Measurements from ENCODE around the gene FOCAD.

The FOCAD gene, protein sequence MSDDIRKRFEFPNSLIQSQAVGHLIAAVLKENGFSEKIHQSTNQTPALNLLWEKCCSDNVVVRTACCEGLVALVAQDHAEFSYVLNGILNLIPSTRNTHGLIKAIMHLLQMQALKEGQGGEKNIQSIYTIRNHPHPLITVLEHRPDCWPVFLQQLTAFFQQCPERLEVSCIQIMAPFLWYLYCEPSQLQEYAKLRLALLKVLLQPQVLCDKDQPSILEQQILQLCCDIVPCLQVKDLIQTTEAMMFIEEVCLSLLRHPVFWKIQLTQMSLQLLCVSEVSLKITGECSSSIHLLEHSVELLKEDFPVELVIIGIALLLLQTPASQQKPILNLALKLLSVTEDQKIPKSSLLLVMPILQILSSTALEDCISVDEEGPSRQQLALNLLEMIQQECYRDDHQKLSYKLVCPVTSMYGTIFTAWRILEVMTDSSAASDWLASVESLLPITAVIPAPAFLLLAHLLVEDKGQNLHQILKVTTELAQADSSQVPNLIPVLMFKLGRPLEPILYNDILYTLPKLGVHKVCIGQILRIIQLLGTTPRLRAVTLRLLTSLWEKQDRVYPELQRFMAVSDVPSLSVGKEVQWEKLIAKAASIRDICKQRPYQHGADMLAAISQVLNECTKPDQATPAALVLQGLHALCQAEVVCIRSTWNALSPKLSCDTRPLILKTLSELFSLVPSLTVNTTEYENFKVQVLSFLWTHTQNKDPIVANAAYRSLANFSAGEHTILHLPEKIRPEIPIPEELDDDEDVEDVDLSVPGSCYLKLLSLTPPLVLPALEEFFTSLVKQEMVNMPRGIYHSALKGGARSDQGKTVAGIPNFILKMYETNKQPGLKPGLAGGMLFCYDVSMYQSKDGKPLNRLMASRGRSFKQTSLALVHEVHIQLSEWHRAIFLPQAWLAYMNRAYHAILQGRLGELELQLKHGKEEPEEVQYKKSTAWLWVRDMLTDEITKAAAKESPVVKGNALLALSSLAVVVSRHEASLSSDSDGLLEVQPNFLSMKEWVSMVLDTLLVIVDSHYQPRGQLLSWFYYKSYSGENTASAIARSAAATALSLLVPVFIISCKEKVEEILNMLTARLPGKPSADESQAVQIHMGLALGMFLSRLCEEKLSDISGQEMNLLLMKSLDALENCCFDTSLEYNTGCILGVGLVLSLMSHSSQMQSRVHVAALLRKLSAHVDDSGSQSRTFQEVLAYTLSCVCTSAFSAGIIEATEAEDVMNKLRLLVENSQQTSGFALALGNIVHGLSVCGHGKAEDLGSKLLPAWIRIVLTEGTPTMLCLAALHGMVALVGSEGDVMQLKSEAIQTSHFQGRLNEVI (N-terminal part only)

DNA sequence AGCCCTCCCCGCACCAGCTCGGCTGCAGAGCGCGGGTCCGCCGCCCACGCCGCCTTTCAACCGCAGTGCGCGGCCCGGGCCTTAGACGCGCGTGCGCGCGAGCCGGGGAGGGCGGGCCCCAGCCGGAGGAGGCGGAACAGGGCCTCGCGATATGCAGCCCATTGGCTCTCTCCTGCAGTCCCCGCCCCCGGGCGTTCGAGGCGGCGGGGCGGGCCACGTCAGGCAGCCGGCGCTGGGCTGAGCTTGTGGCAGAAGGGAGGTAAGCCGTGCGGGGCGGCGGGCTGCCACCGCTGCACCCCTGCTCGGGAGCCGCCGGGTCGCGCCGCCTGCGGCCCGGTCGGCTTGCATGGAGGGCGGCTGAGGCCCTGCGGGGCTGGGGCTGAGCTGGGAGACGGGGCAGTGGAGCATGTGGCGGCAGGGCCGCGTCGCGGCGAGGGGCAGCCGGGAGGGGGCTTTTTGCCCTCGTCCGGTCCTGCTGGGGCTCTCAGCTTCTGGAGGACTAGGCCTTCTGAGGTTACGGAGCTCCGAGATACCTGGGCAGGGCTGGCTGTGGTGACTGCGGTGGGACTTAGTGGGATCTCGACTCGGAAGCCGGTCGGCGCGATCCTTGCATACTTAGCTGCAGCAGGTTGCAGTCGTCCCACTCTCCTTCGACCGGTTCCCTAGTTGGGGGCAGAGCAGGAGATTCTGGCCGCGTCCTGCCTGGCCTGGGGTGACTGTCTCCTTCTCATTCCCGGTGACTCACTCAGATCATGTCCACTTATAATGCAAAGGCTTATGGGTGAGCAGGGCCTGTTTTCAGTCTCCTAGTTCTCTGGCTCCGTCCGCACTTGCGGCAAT lies at the start of gene FOCAD:
Gene FOCAD (plus strand): TSS at position 225 of the 840 bp plus-strand sequence. CDS start 31,095 bp downstream, outside the sequence.
- no peaks in the 10 kb centered on the region for H3K36me3 ChIP-seq (ENCODE audit: control insufficient read depth, insufficient read depth, low read length)
- peak within 1 kb of the TSS; percentile 87 for H3K4me3 ChIP-seq (ENCODE audit: low read depth, low read length)
- H3K9ac ChIP-seq (ENCODE audit: low read length): peak within 1 kb of the TSS; percentile 96
- peaks cover 18% of the 10 kb centered on the region for H3K4me1 ChIP-seq (ENCODE audit: control insufficient read depth, insufficient read depth, low read length)
- no peaks in the 10 kb centered on the region for H3K27me3 ChIP-seq (ENCODE audit: control insufficient read depth, insufficient read depth, low read length)
- no peaks in the 10 kb centered on the region for H3K9me3 ChIP-seq (ENCODE audit: control insufficient read depth, insufficient read depth, low read depth, low read length)
- peak within 1 kb of the TSS; percentile 87 for H3K27ac ChIP-seq (ENCODE audit: low read depth, low read length)

DNA sequence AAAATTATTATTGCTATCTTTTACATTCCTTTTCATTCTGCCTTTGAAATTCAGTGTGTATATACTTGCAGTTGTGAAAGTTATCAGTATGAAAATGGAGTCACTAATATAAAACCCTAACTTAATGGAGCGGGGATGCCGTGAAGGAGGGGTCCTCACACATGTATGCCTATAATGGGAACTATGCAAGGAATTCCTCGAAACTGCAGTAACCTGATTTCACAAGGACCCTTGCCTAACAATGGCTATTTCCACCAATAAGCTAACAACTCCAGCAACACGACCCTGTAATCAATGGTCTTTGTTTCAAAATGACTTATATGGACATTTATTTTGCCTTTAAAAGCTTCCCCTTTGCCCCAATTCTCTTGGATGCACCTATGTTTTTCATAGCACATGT lies 49.2 kb upstream of the FOCAD start:
- no peak overlapping the region for H3K27ac ChIP-seq (ENCODE audit: low read depth, low read length)
- H3K9ac ChIP-seq (ENCODE audit: low read length): no peak overlapping the region
- H3K27me3 ChIP-seq (ENCODE audit: control insufficient read depth, insufficient read depth, low read length): no peaks in the 10 kb centered on the region
- H3K9me3 ChIP-seq (ENCODE audit: control insufficient read depth, insufficient read depth, low read depth, low read length): no peaks in the 10 kb centered on the region
- H3K4me3 ChIP-seq (ENCODE audit: low read depth, low read length): no peak overlapping the region
- peaks cover 28% of the 10 kb centered on the region for H3K4me1 ChIP-seq (ENCODE audit: control insufficient read depth, insufficient read depth, low read length)
- no peaks in the 10 kb centered on the region for H3K36me3 ChIP-seq (ENCODE audit: control insufficient read depth, insufficient read depth, low read length)

DNA sequence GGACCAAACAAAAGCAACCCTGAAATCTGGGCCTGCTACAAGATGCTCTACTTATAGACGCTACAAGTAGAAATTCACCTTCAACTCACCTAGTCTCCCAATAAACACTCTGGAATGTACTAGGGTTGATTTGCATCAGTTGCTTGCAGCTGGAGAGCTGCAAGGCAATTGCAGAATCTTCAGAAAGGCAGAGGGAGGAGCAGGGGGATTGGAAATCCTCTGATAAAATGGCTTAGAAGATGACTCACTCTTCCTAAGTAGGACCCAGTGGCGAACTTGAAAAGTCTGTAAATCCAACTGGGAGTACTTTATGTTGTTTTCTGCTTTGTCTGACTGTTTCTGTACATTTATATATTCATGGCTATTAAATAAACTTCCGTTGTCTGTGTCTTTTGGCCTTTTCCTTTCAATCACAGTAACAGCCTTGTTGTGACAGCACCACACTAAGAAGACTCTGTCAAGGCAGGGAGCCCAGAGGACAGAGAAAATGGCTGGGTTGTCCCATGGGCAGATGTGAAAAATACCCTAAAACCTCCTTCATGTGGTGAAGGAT lies 47.1 kb upstream of the FOCAD start:
- no peaks in the 10 kb centered on the region for H3K27me3 ChIP-seq (ENCODE audit: control insufficient read depth, insufficient read depth, low read length)
- H3K27ac ChIP-seq (ENCODE audit: low read depth, low read length): no peak overlapping the region
- no peaks in the 10 kb centered on the region for H3K36me3 ChIP-seq (ENCODE audit: control insufficient read depth, insufficient read depth, low read length)
- H3K9ac ChIP-seq (ENCODE audit: low read length): no peak overlapping the region
- peaks cover 28% of the 10 kb centered on the region for H3K4me1 ChIP-seq (ENCODE audit: control insufficient read depth, insufficient read depth, low read length)
- H3K9me3 ChIP-seq (ENCODE audit: control insufficient read depth, insufficient read depth, low read depth, low read length): no peaks in the 10 kb centered on the region
- H3K4me3 ChIP-seq (ENCODE audit: low read depth, low read length): no peak overlapping the region

DNA sequence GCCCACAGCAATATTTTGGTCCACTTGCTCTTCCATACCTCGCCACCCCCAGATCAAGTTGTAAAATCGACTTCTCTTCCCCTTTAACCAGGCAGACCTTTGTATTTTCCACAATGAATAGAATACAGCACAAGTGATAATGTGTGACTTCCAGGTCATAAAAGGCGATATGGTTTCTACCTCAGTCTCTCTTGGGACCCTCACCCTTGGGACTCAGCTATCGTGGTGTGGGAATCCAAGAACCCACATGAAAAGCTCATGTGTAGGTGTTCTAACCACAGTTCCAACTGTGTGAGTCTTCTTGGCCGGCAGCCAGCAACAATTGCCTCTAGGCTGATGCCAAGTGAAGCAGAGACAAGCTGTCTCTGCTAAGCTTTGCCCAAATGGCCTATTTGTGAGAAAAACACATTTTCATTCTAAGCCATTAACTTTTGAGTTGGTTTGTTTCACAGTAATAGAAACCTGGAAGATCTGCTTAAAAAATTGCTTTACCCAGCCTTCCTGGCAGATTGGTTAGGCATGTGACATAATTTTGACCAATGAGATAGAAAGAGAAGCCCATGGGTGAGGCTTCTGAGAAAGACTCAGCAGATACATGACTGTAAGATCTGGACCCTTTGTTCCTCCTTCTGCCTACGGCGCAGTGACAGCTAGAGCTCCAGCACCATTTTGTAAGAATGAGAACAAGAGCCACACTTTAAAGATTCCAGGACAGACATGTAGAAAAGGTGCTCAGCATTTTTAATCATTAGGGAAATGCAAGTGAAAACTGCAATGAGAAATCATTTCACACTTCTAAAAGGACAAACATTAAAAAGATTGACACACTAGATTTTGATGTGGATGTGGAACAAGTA lies 43.5 kb upstream of the FOCAD start:
- peaks cover 24% of the 10 kb centered on the region for H3K4me1 ChIP-seq (ENCODE audit: control insufficient read depth, insufficient read depth, low read length)
- H3K27ac ChIP-seq (ENCODE audit: low read depth, low read length): no peak overlapping the region
- H3K9ac ChIP-seq (ENCODE audit: low read length): no peak overlapping the region
- no peaks in the 10 kb centered on the region for H3K9me3 ChIP-seq (ENCODE audit: control insufficient read depth, insufficient read depth, low read depth, low read length)
- no peaks in the 10 kb centered on the region for H3K27me3 ChIP-seq (ENCODE audit: control insufficient read depth, insufficient read depth, low read length)
- H3K36me3 ChIP-seq (ENCODE audit: control insufficient read depth, insufficient read depth, low read length): no peaks in the 10 kb centered on the region
- no peak overlapping the region for H3K4me3 ChIP-seq (ENCODE audit: low read depth, low read length)

DNA sequence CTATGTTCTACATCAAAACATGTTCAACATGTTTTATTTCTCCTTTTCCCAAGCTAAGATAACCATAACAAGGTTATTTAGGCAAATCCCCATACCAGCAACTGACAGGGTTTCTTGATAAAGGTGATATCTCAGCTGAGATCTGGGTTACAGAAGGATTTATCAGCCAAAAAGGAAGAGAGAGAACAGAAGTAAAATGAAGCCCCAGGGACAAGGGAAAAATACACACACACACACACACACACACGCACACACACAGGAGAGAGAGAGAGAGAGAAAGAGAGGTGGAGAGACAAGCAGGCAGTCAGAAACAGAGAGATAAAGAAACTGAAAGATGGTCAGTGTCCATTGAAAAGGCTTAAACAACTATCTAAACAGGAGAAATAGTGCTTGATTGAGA lies 42.0 kb upstream of the FOCAD start:
- H3K36me3 ChIP-seq (ENCODE audit: control insufficient read depth, insufficient read depth, low read length): no peaks in the 10 kb centered on the region
- H3K4me1 ChIP-seq (ENCODE audit: control insufficient read depth, insufficient read depth, low read length): peaks cover 15% of the 10 kb centered on the region
- H3K27ac ChIP-seq (ENCODE audit: low read depth, low read length): no peak overlapping the region
- H3K9me3 ChIP-seq (ENCODE audit: control insufficient read depth, insufficient read depth, low read depth, low read length): no peaks in the 10 kb centered on the region
- no peak overlapping the region for H3K9ac ChIP-seq (ENCODE audit: low read length)
- H3K27me3 ChIP-seq (ENCODE audit: control insufficient read depth, insufficient read depth, low read length): no peaks in the 10 kb centered on the region
- H3K4me3 ChIP-seq (ENCODE audit: low read depth, low read length): no peak overlapping the region

DNA sequence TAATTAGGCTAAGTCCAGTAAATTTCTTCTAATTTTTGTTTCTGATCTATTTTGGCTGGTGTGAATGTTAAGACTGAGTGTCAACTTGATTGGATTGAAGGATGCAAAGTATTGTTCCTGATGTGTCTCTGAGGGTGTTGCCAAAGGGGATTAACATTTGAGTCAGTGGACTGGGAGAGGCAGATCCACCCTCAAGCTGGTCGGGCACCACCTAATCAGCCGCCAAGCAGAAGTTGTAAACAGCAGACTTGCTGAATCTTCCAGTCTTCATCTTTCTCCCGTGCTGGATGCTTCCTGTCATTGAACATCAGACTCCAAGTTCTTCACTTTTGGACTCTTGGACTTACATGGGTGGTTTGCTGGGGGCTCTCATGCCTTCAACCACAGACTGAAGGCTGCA lies 40.4 kb upstream of the FOCAD start:
- Histone ChIP-seq H3K27me3 (ENCODE audit: control insufficient read depth, insufficient read depth, low read length) (no peaks in the 10 kb centered on the region), H3K4me3 (ENCODE audit: low read depth, low read length) (no peak overlapping the region), H3K9me3 (ENCODE audit: control insufficient read depth, insufficient read depth, low read depth, low read length) (no peaks in the 10 kb centered on the region), H3K9ac (ENCODE audit: low read length) (no peak overlapping the region), H3K36me3 (ENCODE audit: control insufficient read depth, insufficient read depth, low read length) (no peaks in the 10 kb centered on the region), H3K4me1 (ENCODE audit: control insufficient read depth, insufficient read depth, low read length) (peaks cover 8% of the 10 kb centered on the region), H3K27ac (ENCODE audit: low read depth, low read length) (no peak overlapping the region)

DNA sequence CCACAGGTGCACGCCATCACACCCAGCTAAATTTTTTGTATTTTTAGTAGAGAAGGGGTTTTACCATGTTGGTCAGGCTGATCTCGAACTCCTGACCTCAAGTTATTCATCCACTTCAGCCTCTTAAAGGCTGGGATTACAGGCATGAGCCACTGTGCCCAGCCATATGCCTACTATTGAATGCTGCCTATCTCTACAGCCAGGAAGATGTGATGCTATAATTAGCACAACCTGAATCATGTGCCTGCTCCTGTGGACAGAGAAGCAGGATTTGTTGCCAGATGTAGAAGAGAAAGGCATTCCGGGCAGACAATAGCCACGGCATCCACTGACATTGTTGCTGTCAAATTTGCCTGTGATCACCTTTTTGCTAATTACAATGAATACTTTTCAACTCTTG lies 37.4 kb upstream of the FOCAD start:
- Histone ChIP-seq H3K4me1 (ENCODE audit: control insufficient read depth, insufficient read depth, low read length) (peaks cover 8% of the 10 kb centered on the region), H3K4me3 (ENCODE audit: low read depth, low read length) (no peak overlapping the region), H3K9me3 (ENCODE audit: control insufficient read depth, insufficient read depth, low read depth, low read length) (no peaks in the 10 kb centered on the region), H3K36me3 (ENCODE audit: control insufficient read depth, insufficient read depth, low read length) (no peaks in the 10 kb centered on the region), H3K27me3 (ENCODE audit: control insufficient read depth, insufficient read depth, low read length) (no peaks in the 10 kb centered on the region), H3K27ac (ENCODE audit: low read depth, low read length) (no peak overlapping the region), H3K9ac (ENCODE audit: low read length) (no peak overlapping the region)

DNA sequence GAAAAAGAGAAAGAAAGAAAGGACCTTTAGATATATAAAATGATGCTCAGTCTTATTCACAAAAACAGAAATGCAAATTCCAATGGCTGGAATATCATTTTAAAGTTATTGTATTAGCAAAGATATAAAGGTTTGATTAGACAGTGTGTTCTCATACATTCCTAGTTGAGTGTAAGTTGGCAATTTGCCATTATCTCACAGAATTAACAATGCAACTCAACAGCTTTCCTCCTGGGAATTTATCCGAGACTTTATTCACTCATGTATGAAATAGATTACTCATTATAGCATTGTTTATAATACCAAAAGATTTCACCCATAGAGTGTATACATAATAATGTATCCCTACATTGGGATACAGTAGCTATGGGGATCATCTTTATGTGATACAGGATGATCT lies 34.7 kb upstream of the FOCAD start:
- Histone ChIP-seq H3K36me3 (ENCODE audit: control insufficient read depth, insufficient read depth, low read length) (no peaks in the 10 kb centered on the region), H3K4me1 (ENCODE audit: control insufficient read depth, insufficient read depth, low read length) (peaks cover 5% of the 10 kb centered on the region; the same call in 1 of the 2 replicates), H3K27me3 (ENCODE audit: control insufficient read depth, insufficient read depth, low read length) (no peaks in the 10 kb centered on the region), H3K4me3 (ENCODE audit: low read depth, low read length) (no peak overlapping the region), H3K9ac (ENCODE audit: low read length) (no peak overlapping the region), H3K9me3 (ENCODE audit: control insufficient read depth, insufficient read depth, low read depth, low read length) (no peaks in the 10 kb centered on the region), H3K27ac (ENCODE audit: low read depth, low read length) (no peak overlapping the region)

DNA sequence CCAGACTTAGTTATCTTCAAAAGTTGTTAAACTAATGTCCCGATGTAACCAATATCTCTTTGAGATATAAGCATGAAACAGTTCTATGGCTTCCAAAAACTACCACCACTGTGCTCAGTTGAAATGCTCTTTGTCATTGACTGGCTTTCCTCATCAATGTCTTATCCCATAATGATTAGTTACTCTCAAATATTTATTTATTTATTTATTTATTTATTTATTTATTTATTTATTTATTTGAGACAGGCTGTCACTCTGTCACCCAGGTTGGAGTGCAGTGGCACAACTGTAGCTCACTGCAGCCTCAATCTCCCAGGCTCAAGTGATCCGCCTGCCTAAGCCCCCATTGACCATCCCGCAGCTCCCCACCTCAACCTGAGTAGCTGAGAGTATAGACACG lies 33.7 kb upstream of the FOCAD start:
- Histone ChIP-seq H3K27ac (ENCODE audit: low read depth, low read length) (no peak overlapping the region), H3K9me3 (ENCODE audit: control insufficient read depth, insufficient read depth, low read depth, low read length) (no peaks in the 10 kb centered on the region), H3K27me3 (ENCODE audit: control insufficient read depth, insufficient read depth, low read length) (no peaks in the 10 kb centered on the region), H3K4me3 (ENCODE audit: low read depth, low read length) (no peak overlapping the region), H3K36me3 (ENCODE audit: control insufficient read depth, insufficient read depth, low read length) (no peaks in the 10 kb centered on the region), H3K9ac (ENCODE audit: low read length) (no peak overlapping the region), H3K4me1 (ENCODE audit: control insufficient read depth, insufficient read depth, low read length) (peaks cover 5% of the 10 kb centered on the region; the same call in 1 of the 2 replicates)
